ENCODE results near the gene PRPF6.

The PRPF6 gene

GRCh38 chr20:63982937-63983336, 2.0 kb downstream of the PRPF6 start:
- no peak for TF ChIP-seq CTCF (IDR thresholded peaks at IDR 0.05; ENCODE audit: low read depth, low read length, missing control alignments)
- H3K4me3 ChIP-seq (ENCODE audit: low read depth, low read length), result no peak overlapping the region
- in situ Hi-C loops (cut with HindIII; ENCODE audit: low sequenced_read_pairs), result no loop called here
- no peak for DNase-seq (ENCODE audit: low read depth)

GRCh38 chr20:64000906-64001305, 20.0 kb downstream of the PRPF6 start:
- no peak for DNase-seq (ENCODE audit: low read depth)
- in situ Hi-C loops (cut with HindIII; ENCODE audit: low sequenced_read_pairs), result loop anchor here (5.0 kb wide), 1 partner anchor 51 kb away; no protein-coding TSS in a partner anchor
- no peak for TF ChIP-seq CTCF (IDR thresholded peaks at IDR 0.05; ENCODE audit: low read depth, low read length, missing control alignments)
- H3K4me3 ChIP-seq (ENCODE audit: low read depth, low read length), result no peak overlapping the region

GRCh38 chr20:64001607-64002011, 20.7 kb downstream of the PRPF6 start:
- no peak for TF ChIP-seq CTCF (IDR thresholded peaks at IDR 0.05; ENCODE audit: low read depth, low read length, missing control alignments)
- in situ Hi-C loops (cut with HindIII; ENCODE audit: low sequenced_read_pairs), result loop anchor here (5.0 kb wide), 1 partner anchor 51 kb away; no protein-coding TSS in a partner anchor
- DNase-seq (ENCODE audit: low read depth), result no peak
- no peak overlapping the region for H3K4me3 ChIP-seq (ENCODE audit: low read depth, low read length)

- no peak for DNase-seq (ENCODE audit: low read depth)
- in situ Hi-C loops (cut with HindIII; ENCODE audit: low sequenced_read_pairs), result loop anchor here (5.0 kb wide), 1 partner anchor 48 kb away; no protein-coding TSS in a partner anchor
Measured at GRCh38 chr20:64003960-64004725, 23.2 kb downstream of the PRPF6 start.

GRCh38 chr20:64005394-64005793, 24.5 kb downstream of the PRPF6 start:
- DNase-seq (ENCODE audit: low read depth), result no peak
- TF ChIP-seq CTCF (IDR thresholded peaks at IDR 0.05; ENCODE audit: low read depth, low read length, missing control alignments), result no peak
- H3K4me3 ChIP-seq (ENCODE audit: low read depth, low read length), result no peak overlapping the region
- in situ Hi-C loops (cut with HindIII; ENCODE audit: low sequenced_read_pairs), result no loop called here

More at GRCh38 chr20:64003960-64004725, 23.2 kb downstream of the PRPF6 start:
- no peak overlapping the region for H3K4me3 ChIP-seq (ENCODE audit: low read depth, low read length)
- TF ChIP-seq CTCF (IDR thresholded peaks at IDR 0.05; ENCODE audit: low read depth, low read length, missing control alignments), result no peak

- in situ Hi-C loops (cut with HindIII; ENCODE audit: low sequenced_read_pairs), result no loop called here
- no peak for DNase-seq (ENCODE audit: low read depth)
- no peak overlapping the region for H3K4me3 ChIP-seq (ENCODE audit: low read depth, low read length)
- TF ChIP-seq CTCF (IDR thresholded peaks at IDR 0.05; ENCODE audit: low read depth, low read length, missing control alignments), result no peak
Measured at GRCh38 chr20:64006490-64006889, 25.6 kb downstream of the PRPF6 start.
